IMR-90 (cell line): ENCODE data around the gene MUC5B. TPM values are rescaled to one million over a fixed set of nuclear protein-coding genes. Genes with fewer than 3 reads are reported as not detected.

Experiments
- ATAC-seq: fragments of 200-7000 bp; cut with Tn5 transposase; 2 replicates; pipeline ENCODE4 v1.9.1; 2020; ENCODE audit warnings: low read depth, mild to moderate bottlenecking, moderate library complexity
- BruUV-seq: library from RNA; stranded (reverse); fragments of 400-500 nt; replicated peaks from 2 replicates; lab custom pipeline; 2021; lab: Mats Ljungman, UMichigan
- CTCF ChIA-PET: fragments of 300-600 bp; formaldehyde crosslinking; extraction: SDS; loops from one replicate; lab custom pipeline; 2021; ENCODE audit warnings: antibody characterized with exemption; lab: Yijun Ruan, JAX
- POLR2A ChIA-PET: fragments of 300-600 bp; sonication (Branson Sonifier 250); formaldehyde crosslinking; loops from one replicate; lab custom pipeline; 2022; ENCODE audit warnings: antibody characterized with exemption; ENCODE audit not compliant: unreplicated experiment; lab: Charles Lee
- DNase-seq: peaks from one replicate; pipeline ENCODE4 v3.0.0; 2013
- H2AFZ ChIP-seq: replicated peaks from 2 replicates; pipeline ENCODE3; 2013; ENCODE audit warnings: low read length, mild to moderate bottlenecking; ENCODE audit not compliant: poor library complexity
- H2AK5ac ChIP-seq: 2 replicates; pipeline ENCODE4 v1.6.1; 2013; ENCODE audit warnings: low read depth, low read length, inconsistent platforms
- H2AK9ac ChIP-seq: replicated peaks from 2 replicates; pipeline ENCODE3; 2013; ENCODE audit warnings: mild to moderate bottlenecking, low read depth, low read length, moderate library complexity; ENCODE audit not compliant: poor library complexity
- H2BK120ac ChIP-seq: 2 replicates; pipeline ENCODE4 v1.6.1; 2013; ENCODE audit warnings: low read depth, low read length, inconsistent platforms
- H2BK15ac ChIP-seq: 3 replicates; pipeline ENCODE4 v1.6.1; 2013; ENCODE audit warnings: low read depth, low read length, inconsistent platforms
- H2BK20ac ChIP-seq: 2 replicates; pipeline ENCODE4 v1.6.1; 2013; ENCODE audit warnings: low read depth, mild to moderate bottlenecking, inconsistent platforms, low read length, moderate library complexity
- H2BK5ac ChIP-seq: 2 replicates; pipeline ENCODE4 v1.6.1; 2013; ENCODE audit warnings: mild to moderate bottlenecking, low read depth, low read length, inconsistent platforms; ENCODE audit not compliant: poor library complexity, severe bottlenecking
- H3K14ac ChIP-seq: replicated peaks from 2 replicates; pipeline ENCODE4 v1.6.1; 2013; ENCODE audit warnings: low read depth, low read length, inconsistent platforms
- H3K18ac ChIP-seq: 2 replicates; pipeline ENCODE4 v1.6.1; 2013; ENCODE audit warnings: low read depth, low read length, control low read depth
- H3K23ac ChIP-seq: 2 replicates; pipeline ENCODE4 v1.6.1; 2013; ENCODE audit warnings: low read depth, low read length, inconsistent platforms
- H3K27ac ChIP-seq: 2 replicates; pipeline ENCODE4 v1.5.1; 2013; ENCODE audit warnings: mild to moderate bottlenecking, control low read depth, low read length; ENCODE audit not compliant: insufficient read depth
- H3K27me3 ChIP-seq: 2 replicates; pipeline ENCODE4 v1.6.1; 2013; ENCODE audit warnings: low read length; ENCODE audit not compliant: control insufficient read depth, insufficient read depth
- H3K36me3 ChIP-seq: 2 replicates; pipeline ENCODE4 v1.6.1; 2013; ENCODE audit warnings: low read length, mixed read lengths; ENCODE audit not compliant: control insufficient read depth, insufficient read depth
- H3K4ac ChIP-seq: 2 replicates; pipeline ENCODE4 v1.6.1; 2013; ENCODE audit warnings: low read depth, low read length, inconsistent platforms
- H3K4me1 ChIP-seq: 2 replicates; pipeline ENCODE4 v1.6.1; 2013; ENCODE audit warnings: low read length, mixed read lengths; ENCODE audit not compliant: control insufficient read depth, insufficient read depth
- H3K4me2 ChIP-seq: 2 replicates; pipeline ENCODE4 v1.6.1; 2013; ENCODE audit warnings: low read depth, mild to moderate bottlenecking, control low read depth, low read length, moderate library complexity
- H3K4me3 ChIP-seq: 2 replicates; pipeline ENCODE4 v1.5.1; 2013; ENCODE audit warnings: low read depth, mild to moderate bottlenecking, control low read depth, low read length, moderate library complexity; ENCODE audit not compliant: insufficient read depth
- H3K56ac ChIP-seq: 2 replicates; pipeline ENCODE4 v1.6.1; 2013; ENCODE audit warnings: low read length, inconsistent platforms; ENCODE audit not compliant: insufficient read depth; ENCODE audit errors: extremely low read depth
- H3K79me1 ChIP-seq, 2 experiments: 2 replicates each; pipeline ENCODE4 v1.6.1; 2013; ENCODE audit warnings: low read length in 2 of 2, inconsistent platforms in 1 of 2, low read depth in 1 of 2
- H3K9ac ChIP-seq: 2 replicates; pipeline ENCODE4 v1.6.1; 2013; ENCODE audit warnings: low read depth, low read length, control low read depth
- H3K9me1 ChIP-seq: 2 replicates; pipeline ENCODE4 v1.6.1; 2013; ENCODE audit warnings: low read length, inconsistent platforms; ENCODE audit not compliant: insufficient read depth
- H3K9me3 ChIP-seq: 2 replicates; pipeline ENCODE4 v1.6.1; 2013; ENCODE audit warnings: low read length; ENCODE audit not compliant: control insufficient read depth, insufficient read depth
- H4K20me1 ChIP-seq: 2 replicates; pipeline ENCODE4 v1.6.1; 2013; ENCODE audit warnings: low read length, inconsistent platforms; ENCODE audit not compliant: insufficient read depth
- H4K5ac ChIP-seq: 2 replicates; pipeline ENCODE4 v1.6.1; 2013; ENCODE audit warnings: mild to moderate bottlenecking, low read depth, low read length, control low read depth
- H4K8ac ChIP-seq, 2 experiments: 2 replicates each; pipeline ENCODE4 v1.6.1; 2013; ENCODE audit warnings: low read depth in 2 of 2, low read length in 2 of 2, control low read depth in 1 of 2, inconsistent platforms in 1 of 2
- H4K91ac ChIP-seq: 2 replicates; pipeline ENCODE4 v1.6.1; 2013; ENCODE audit warnings: low read depth, low read length, inconsistent platforms; ENCODE audit not compliant: insufficient read depth
- BHLHE40 ChIP-seq: fragments of 150-350 bp; IDR thresholded peaks from 2 replicates; pipeline ENCODE4 v1.6.1; 2016; ENCODE audit warnings: mild to moderate bottlenecking, low read depth, low read length
- CEBPB ChIP-seq: IDR thresholded peaks from 2 replicates; pipeline ENCODE4 v1.6.1; 2012; ENCODE audit warnings: low read depth, low read length, improper control_type of control experiment
- CHD1 ChIP-seq: IDR thresholded peaks from 2 replicates; pipeline ENCODE4 v1.6.1; 2012; ENCODE audit warnings: low read depth, low read length, improper control_type of control experiment
- FOS ChIP-seq: fragments of 150-350 bp; IDR thresholded peaks from 2 replicates; pipeline ENCODE4 v1.6.1; 2016; ENCODE audit warnings: low read depth, low read length
- MAFK ChIP-seq: IDR thresholded peaks from 2 replicates; pipeline ENCODE4 v1.6.1; 2012; ENCODE audit warnings: low read depth, low read length, improper control_type of control experiment
- MAZ ChIP-seq: IDR thresholded peaks from 2 replicates; pipeline ENCODE4 v1.6.1; 2012; ENCODE audit warnings: low read depth, mild to moderate bottlenecking, low read length, improper control_type of control experiment, moderate library complexity, borderline replicate concordance
- NFE2L2 ChIP-seq: fragments of 150-350 bp; IDR thresholded peaks from 2 replicates; pipeline ENCODE4 v1.6.1; 2016; ENCODE audit warnings: low read depth, mild to moderate bottlenecking, low read length
- POLR2A ChIP-seq: IDR thresholded peaks from 2 replicates; pipeline ENCODE4 v1.6.1; 2012; ENCODE audit warnings: mild to moderate bottlenecking, low read depth, low read length
- RCOR1 ChIP-seq: IDR thresholded peaks from 2 replicates; pipeline ENCODE4 v1.6.1; 2012; ENCODE audit warnings: mild to moderate bottlenecking, low read length, improper control_type of control experiment; ENCODE audit not compliant: insufficient replicate concordance
- RFX5 ChIP-seq: IDR thresholded peaks from 2 replicates; pipeline ENCODE4 v1.8.0; 2012; ENCODE audit warnings: low read depth, mild to moderate bottlenecking, low read length, moderate library complexity
- SMC3 ChIP-seq: fragments of 150-350 bp; IDR thresholded peaks from 2 replicates; pipeline ENCODE4 v1.6.1; 2016; ENCODE audit warnings: low read depth, mild to moderate bottlenecking, antibody characterized with exemption, low read length, moderate library complexity
- WGBS, 2 experiments: methylation state at CpG; one replicate each; pipeline versions ENCODE4 v1.1.5 to v1.1.7; 2013; ENCODE audit warnings: missing lambda C conversion rate in 2 of 2; ENCODE audit not compliant: insufficient read length in 1 of 2; ENCODE audit errors: extremely low coverage in 2 of 2; 5-methylcytosine and 5-hydroxymethylcytosine counted together
- dilution Hi-C: fragments of 300-500 bp; cut with HindIII; formaldehyde crosslinking; loops from one replicate; pipeline ENCODE4 v1.14.3; 2018; ENCODE audit warnings: low sequenced_read_pairs; ENCODE audit not compliant: unreplicated experiment
- in situ Hi-C: fragments of 300-500 bp; cut with MboI; formaldehyde crosslinking; loops from 3 replicates; pipeline ENCODE4 v1.14.3; 2019; ENCODE audit warnings: low sequenced_read_pairs, inconsistent platforms, mixed read lengths
- intact Hi-C: fragments of 100-400 bp; cut with micrococcal nuclease; formaldehyde crosslinking; loops from 2 replicates; pipeline ENCODE4 v1.10.0; 2022
- polyA plus RNA-seq, 3 experiments: library from polyadenylated mRNA; depleted of rRNA; stranded (reverse); fragments of >200 nt; gene quantifications; 2 replicates each; pipeline ENCODE4 v1.2.3, GENCODE V29; 2012; ENCODE audit warnings: low replicate concordance in 1 of 3
- total RNA-seq: library from RNA; depleted of rRNA; stranded (reverse); fragments of >200 nt; gene quantifications from 2 replicates; pipeline ENCODE4 v1.2.3, GENCODE V29; 2012
- TF ChIP-seq, protein P1 (sequence below): fragments of 150-350 bp; IDR thresholded peaks from 2 replicates; pipeline ENCODE4 v1.6.1; 2017; ENCODE audit warnings: mild to moderate bottlenecking, antibody characterized with exemption, low read length, low read depth
- TF ChIP-seq, protein P2 (sequence below): conservative IDR thresholded peaks from 2 replicates; pipeline ENCODE4 v1.5.1; 2012; ENCODE audit warnings: mild to moderate bottlenecking, low read depth, low read length, improper control_type of control experiment

MUC5B gene
- total and polyA plus RNA-seq, 2 of the 4 experiments (the other 2 are of a cell fraction) = not detected

- TF ChIP-seq, protein P1, sequence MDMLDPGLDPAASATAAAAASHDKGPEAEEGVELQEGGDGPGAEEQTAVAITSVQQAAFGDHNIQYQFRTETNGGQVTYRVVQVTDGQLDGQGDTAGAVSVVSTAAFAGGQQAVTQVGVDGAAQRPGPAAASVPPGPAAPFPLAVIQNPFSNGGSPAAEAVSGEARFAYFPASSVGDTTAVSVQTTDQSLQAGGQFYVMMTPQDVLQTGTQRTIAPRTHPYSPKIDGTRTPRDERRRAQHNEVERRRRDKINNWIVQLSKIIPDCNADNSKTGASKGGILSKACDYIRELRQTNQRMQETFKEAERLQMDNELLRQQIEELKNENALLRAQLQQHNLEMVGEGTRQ = no peak
- no peak for TF ChIP-seq POLR2A
- TF ChIP-seq RCOR1 = no peak
- TF ChIP-seq CEBPB = no peak
- no peak for TF ChIP-seq MAFK
- TF ChIP-seq SMC3 = no peak
- TF ChIP-seq FOS = no peak
- TF ChIP-seq NFE2L2 = no peak
- TF ChIP-seq CHD1 = no peak
- TF ChIP-seq MAZ = no peak
- no peak for TF ChIP-seq RFX5
- TF ChIP-seq, protein P2, sequence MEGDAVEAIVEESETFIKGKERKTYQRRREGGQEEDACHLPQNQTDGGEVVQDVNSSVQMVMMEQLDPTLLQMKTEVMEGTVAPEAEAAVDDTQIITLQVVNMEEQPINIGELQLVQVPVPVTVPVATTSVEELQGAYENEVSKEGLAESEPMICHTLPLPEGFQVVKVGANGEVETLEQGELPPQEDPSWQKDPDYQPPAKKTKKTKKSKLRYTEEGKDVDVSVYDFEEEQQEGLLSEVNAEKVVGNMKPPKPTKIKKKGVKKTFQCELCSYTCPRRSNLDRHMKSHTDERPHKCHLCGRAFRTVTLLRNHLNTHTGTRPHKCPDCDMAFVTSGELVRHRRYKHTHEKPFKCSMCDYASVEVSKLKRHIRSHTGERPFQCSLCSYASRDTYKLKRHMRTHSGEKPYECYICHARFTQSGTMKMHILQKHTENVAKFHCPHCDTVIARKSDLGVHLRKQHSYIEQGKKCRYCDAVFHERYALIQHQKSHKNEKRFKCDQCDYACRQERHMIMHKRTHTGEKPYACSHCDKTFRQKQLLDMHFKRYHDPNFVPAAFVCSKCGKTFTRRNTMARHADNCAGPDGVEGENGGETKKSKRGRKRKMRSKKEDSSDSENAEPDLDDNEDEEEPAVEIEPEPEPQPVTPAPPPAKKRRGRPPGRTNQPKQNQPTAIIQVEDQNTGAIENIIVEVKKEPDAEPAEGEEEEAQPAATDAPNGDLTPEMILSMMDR = no peak
- TF ChIP-seq BHLHE40 = no peak
- WGBS, 2 experiments = 89% methylated on average over 17 of the region's 33 CpGs; no CpG with 5 or more reads in 1 of the 2 experiments
- Histone ChIP-seq H3K9me1 (0 out of 2 replicates have a peak, but pooled peaks cover 3% of the 10 kb centered on the region), H3K4me2 (no peak overlapping the region), H3K27me3 (no peaks in the 10 kb centered on the region), H3K9ac (no peak overlapping the region), H2AK5ac (no peak overlapping the region), H4K91ac (no peak overlapping the region), H3K27ac (no peak overlapping the region), H3K36me3 (peaks cover 59% of the 10 kb centered on the region), H2BK15ac (no peak overlapping the region), H4K20me1 (0 out of 2 replicates have a peak, but pooled peaks cover 15% of the 10 kb centered on the region), H3K14ac (no peak overlapping the region), H3K9me3 (no peaks in the 10 kb centered on the region), H2AFZ (peak overlapping the region; percentile 63), H3K56ac (no peak overlapping the region), H3K4me1 (no peaks in the 10 kb centered on the region), H3K4ac (no peak overlapping the region), H3K79me1 (peaks cover 3 to 9% of the 10 kb centered on the region in 2 experiments; a peak in 1 of 4 replicates), H2BK5ac (no peak overlapping the region), H3K23ac (no peak overlapping the region), H2BK120ac (no peak overlapping the region), H3K18ac (no peak overlapping the region), H4K8ac (no peak overlapping the region), H4K5ac (no peak overlapping the region), H2BK20ac (no peak overlapping the region), H3K4me3 (no peak overlapping the region), H2AK9ac (peak overlapping the region; percentile 24)
- intact Hi-C loops (no loop called here), in situ Hi-C loops (no loop called here), dilution Hi-C loops (no loop called here)
- ChIA-PET POLR2A (no interaction called here), CTCF (no interaction called here)
- BruUV-seq = no TSS peak
- DNase-seq = no peak
- no peak for ATAC-seq
Measured at GRCh38 chr11:1281326-1281973, 58.6 kb downstream of the MUC5B start.
